22Rv1 (cell line): Measurements from ENCODE around the gene ELF2.

Experiments
- CTCF ChIP-seq: fragments of 450-650 bp; IDR thresholded peaks from 2 replicates; pipeline ENCODE4 v1.5.1; 2017; ENCODE audit warnings: mild to moderate bottlenecking
- ZFX ChIP-seq: fragments of 450-650 bp; IDR thresholded peaks from 2 replicates; pipeline ENCODE4 v1.6.1; 2017; ENCODE audit warnings: antibody characterized with exemption, borderline replicate concordance

DNA sequence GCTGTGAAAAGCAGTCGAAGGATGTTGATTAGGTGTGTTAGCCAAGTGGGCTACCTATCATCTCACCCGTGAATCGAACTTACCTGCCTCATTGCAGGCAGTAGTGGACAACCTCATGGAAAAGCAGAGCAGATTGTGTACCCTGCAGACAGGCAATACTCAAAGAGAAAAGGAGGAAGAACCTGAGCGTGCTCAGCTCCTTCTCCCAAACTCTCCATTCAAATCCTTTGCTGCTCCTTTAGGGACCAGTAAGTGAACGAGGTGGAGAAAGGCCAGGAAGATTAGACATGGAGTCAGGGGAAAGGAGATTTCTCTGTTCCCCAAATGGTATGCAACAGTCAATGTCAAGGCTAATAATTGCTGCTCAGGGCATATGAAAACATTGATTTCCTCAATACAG is 45.2 kb upstream of the ELF2 start:
- TF ChIP-seq CTCF, result no peak
- TF ChIP-seq ZFX, result no peak
